Measurements from ENCODE around the gene MNAT1. TPM values are rescaled to one million over a fixed set of nuclear protein-coding genes. Genes with fewer than 3 reads are reported as not detected.
A peak's percentile ranks its signal among the peaks of the same experiment; 100 is the strongest.

Gene MNAT1
- total and polyA plus RNA-seq, 10 donors = 11.9 to 34.3 (median 22.0) TPM

- peaks cover 0 to 4% (median 0%) of the 10 kb centered on the region in 6 donors for H3K36me3 ChIP-seq
- TF ChIP-seq CTCF (IDR thresholded peaks at IDR 0.05 in 8 of 11, conservative IDR thresholded peaks at IDR 0.05 in 3 of 11) (no peak), POLR2A (IDR thresholded peaks at IDR 0.05) (no peak), POLR2AphosphoS5 (IDR thresholded peaks at IDR 0.05) (no peak)
- no peak overlapping the region for H3K27ac ChIP-seq
- H3K4me1 ChIP-seq = no peaks in the 10 kb centered on the region
- intact Hi-C loops (cut with DNase I; ENCODE audit: low total_unique reads) = no loop called here
- H3K27me3 ChIP-seq (replicated peaks in 1 of 7) = no peaks in the 10 kb centered on the region
- H3K9me3 ChIP-seq = peaks cover 7 to 22% (median 20%) of the 10 kb centered on the region in 8 donors
- no peak overlapping the region for H3K4me3 ChIP-seq
- DNase-seq = no peak
Measured at GRCh38 chr14:60744566-60744965, 10.0 kb downstream of the MNAT1 start.

- TF ChIP-seq POLR2AphosphoS5 (IDR thresholded peaks at IDR 0.05) (peak in 1 of 3 donors; percentile 26), POLR2A (IDR thresholded peaks at IDR 0.05) (no peak)
- peak overlapping the region in 1 of 8 donors; percentile 13 for H3K4me3 ChIP-seq
- WGBS, 5 donors = 26 to 41% (median 37%) methylated on average over 7 of the region's 7 CpGs
Measured at GRCh38 chr14:60753264-60754119, 18.9 kb downstream of the MNAT1 start.

GRCh38 chr14:60756847-60757246 is 22.3 kb downstream of the MNAT1 start:
- Histone ChIP-seq H3K36me3 (no peaks in the 10 kb centered on the region), H3K9me3 (no peaks in the 10 kb centered on the region), H3K4me3 (no peak overlapping the region), H3K27ac (no peak overlapping the region), H3K4me1 (peaks cover 4 to 75% (median 40%) of the 10 kb centered on the region in 6 donors), H3K27me3 (replicated peaks in 1 of 7) (no peaks in the 10 kb centered on the region)
- DNase-seq = no peak
- no peak for TF ChIP-seq CTCF (IDR thresholded peaks at IDR 0.05 in 8 of 11, conservative IDR thresholded peaks at IDR 0.05 in 3 of 11)
- no peak for TF ChIP-seq POLR2A (IDR thresholded peaks at IDR 0.05)
- no peak for TF ChIP-seq POLR2AphosphoS5 (IDR thresholded peaks at IDR 0.05)
- WGBS, 5 donors = 41 to 62% (median 54%) methylated on average over 1 of the region's 1 CpG
- intact Hi-C loops (cut with DNase I; ENCODE audit: low total_unique reads) = no loop called here

More at GRCh38 chr14:60753264-60754119, 18.9 kb downstream of the MNAT1 start:
- Histone ChIP-seq H3K27ac (peak overlapping the region in 4 of 8 donors; percentile 26 to 53 (median 36)), H3K9me3 (no peaks in the 10 kb centered on the region), H3K4me1 (peaks cover 2 to 52% (median 30%) of the 10 kb centered on the region in 6 donors), H3K36me3 (no peaks in the 10 kb centered on the region), H3K27me3 (replicated peaks in 1 of 7) (no peaks in the 10 kb centered on the region)
- intact Hi-C loops (cut with DNase I; ENCODE audit: low total_unique reads) = no loop called here
- DNase-seq = no peak

- Histone ChIP-seq H3K4me3 (no peak overlapping the region), H3K9me3 (no peaks in the 10 kb centered on the region), H3K36me3 (no peaks in the 10 kb centered on the region), H3K4me1 (peaks cover 4 to 71% (median 40%) of the 10 kb centered on the region in 6 donors), H3K27me3 (replicated peaks in 1 of 7) (no peaks in the 10 kb centered on the region), H3K27ac (no peak overlapping the region)
- DNase-seq = no peak
- 48 to 90% (median 76%) methylated on average over 1 of the region's 1 CpG for WGBS, 5 donors
- intact Hi-C loops (cut with DNase I; ENCODE audit: low total_unique reads) = no loop called here
- TF ChIP-seq POLR2AphosphoS5 (IDR thresholded peaks at IDR 0.05) (no peak), POLR2A (IDR thresholded peaks at IDR 0.05) (no peak), CTCF (IDR thresholded peaks at IDR 0.05 in 8 of 11, conservative IDR thresholded peaks at IDR 0.05 in 3 of 11) (no peak)
Measured at GRCh38 chr14:60757567-60758002, 23.0 kb downstream of the MNAT1 start.

All from spleen (tissue), 11 donors.